CD4-positive, alpha-beta T cell treated with Interleukin-21 for 1 hour (primary cell): ENCODE results near the gene ZCCHC7.
"Not testable (repeated sequence)": the region's sequence is repeated elsewhere in the genome, so short reads cannot be mapped to it uniquely, and the experiment has no call there.

Experiments used
- DNase-seq: peaks from one replicate; pipeline ENCODE4 v3.0.0-alpha.2; 2020

Gene ZCCHC7

GRCh38 chr9:37179576-37179975 lies 59.2 kb downstream of the ZCCHC7 start:
- DNase-seq, result no peak

GRCh38 chr9:37180138-37180537 lies 59.8 kb downstream of the ZCCHC7 start:
- DNase-seq, result no peak

- no peak for DNase-seq
Observed at GRCh38 chr9:37182718-37183117, 62.3 kb downstream of the ZCCHC7 start.

- DNase-seq, result no peak
Observed at GRCh38 chr9:37184905-37185867, 64.8 kb downstream of the ZCCHC7 start.

GRCh38 chr9:37187292-37187691 lies 66.9 kb downstream of the ZCCHC7 start:
- no peak for DNase-seq

DNA sequence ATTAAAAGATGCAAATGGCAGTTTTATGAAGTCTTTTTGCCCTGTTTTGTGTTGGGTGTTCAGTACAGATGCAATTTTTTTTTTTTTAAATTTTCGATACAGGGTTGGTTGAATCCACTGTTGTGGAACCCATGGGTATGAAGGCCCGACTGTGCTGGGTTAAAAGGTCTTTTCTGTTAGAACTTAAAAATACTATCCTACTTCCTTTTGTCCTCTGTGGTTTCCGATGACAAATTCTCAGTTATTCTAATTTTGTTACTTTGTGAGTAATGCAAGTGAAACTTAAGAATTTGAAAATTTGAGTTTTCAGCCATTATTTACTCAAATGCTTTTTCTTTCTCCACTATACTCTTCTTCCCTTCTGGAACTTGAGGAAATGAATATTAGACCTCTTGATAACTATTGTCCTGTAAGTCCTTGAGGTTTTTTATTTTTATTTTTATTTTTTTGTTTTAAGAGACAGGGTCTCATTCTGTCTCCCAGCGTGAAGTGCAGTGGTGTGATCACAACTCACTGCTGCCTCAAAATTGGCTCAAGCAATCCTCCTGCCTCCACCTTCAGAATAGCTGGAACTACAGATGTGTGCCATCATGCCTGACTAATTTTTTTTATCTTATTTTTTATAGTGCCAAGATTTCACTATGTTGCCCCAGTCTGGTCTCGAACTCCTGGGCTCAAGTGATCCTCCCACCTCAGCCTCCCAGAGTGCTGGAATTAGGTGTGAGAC lies 67.5 kb downstream of the ZCCHC7 start:
- DNase-seq, result peak; percentile 20

DNA sequence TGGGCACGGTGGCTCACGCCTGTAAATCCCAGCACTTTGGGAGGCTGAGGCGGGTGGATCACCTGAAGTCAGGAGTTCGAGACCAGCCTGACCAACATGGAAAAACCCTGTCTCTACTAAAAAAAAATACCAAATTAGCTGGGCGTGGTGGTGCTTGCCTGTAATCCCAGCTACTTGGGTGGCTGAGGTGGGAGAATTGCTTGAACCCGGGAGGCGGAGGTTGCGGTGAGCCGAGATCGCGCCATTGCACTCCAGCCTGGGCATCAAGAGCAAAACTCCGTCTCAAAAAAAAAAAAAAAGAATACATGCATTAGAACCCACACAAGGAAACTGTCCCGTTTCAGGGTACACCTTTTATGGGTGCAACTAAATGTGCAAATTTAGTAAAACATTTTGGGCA lies 70.4 kb downstream of the ZCCHC7 start:
- not testable (repeated sequence) for DNase-seq

- no peak for DNase-seq
Observed at GRCh38 chr9:37191403-37192089, 71.2 kb downstream of the ZCCHC7 start.

DNA sequence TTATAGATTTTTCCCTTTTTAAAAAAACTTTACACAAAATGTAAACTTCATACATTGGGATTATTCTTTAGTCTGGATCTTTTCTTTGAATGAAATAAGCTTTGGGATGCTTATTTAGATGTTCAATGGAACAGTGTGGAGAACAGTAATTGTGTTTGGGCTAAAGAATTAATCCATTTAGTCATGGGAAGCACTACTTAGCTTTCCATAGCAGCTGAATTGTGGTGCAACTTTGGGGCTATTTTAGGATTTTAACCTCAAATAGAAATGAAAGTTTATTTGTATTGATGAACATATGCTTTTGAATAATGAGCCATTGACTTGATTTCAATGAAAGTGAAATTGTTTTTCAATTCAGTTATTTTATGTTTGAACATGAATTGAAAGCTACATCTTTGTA lies 72.4 kb downstream of the ZCCHC7 start:
- DNase-seq, result no peak

GRCh38 chr9:37197158-37198038 lies 77.0 kb downstream of the ZCCHC7 start:
- DNase-seq, result no peak

GRCh38 chr9:37198039-37198729 lies 77.8 kb downstream of the ZCCHC7 start:
- no peak for DNase-seq

- no peak for DNase-seq
Observed at GRCh38 chr9:37198831-37199230, 78.5 kb downstream of the ZCCHC7 start.

DNA sequence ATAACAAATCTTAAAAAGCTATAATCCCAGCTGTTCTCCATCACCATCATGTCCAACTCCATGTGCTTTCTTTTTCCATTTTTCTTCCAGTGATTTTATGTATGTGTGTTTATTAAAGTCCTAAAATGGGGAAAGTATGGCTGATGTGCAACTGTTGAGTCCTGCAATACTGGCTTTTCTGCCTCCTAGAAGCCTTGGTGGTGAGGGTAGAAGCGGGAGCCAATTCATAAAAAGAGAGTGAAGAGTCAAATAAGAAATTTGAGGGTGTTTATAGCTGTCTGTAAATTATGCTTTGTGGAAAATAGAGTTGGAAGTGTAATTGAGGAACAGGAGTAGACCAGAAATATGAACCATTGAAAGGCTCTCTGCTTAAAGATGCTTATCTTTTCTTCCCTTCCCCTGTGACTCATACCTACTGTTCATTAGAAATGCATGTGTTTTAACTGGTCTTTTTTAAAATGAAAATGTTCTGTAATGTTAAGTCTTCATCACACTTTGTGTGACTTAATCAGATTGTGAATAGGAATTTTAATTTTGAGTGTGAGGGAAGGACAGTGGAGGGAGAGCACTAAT lies 80.1 kb downstream of the ZCCHC7 start:
- DNase-seq, result no peak

DNA sequence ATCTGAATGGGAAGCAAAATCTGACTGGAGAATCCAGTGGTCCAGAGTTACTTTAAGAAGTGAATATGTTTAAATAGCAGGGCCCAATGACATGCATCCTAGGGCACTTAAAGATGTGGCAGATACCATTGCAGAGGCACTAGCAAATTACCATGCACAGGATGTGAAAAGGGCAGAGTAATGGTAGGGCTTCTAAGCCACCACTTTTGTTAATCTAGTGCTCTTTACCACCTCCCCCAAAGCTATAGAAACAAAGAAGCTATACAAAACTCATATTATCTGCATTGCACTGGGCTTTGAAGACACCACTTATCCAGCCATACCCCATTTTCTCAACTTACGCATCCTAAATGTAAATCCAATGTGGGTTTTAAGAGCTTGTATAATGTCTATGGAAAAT lies 81.2 kb downstream of the ZCCHC7 start:
- no peak for DNase-seq

- DNase-seq, result no peak
Observed at GRCh38 chr9:37202091-37202490, 81.7 kb downstream of the ZCCHC7 start.

GRCh38 chr9:37203456-37203855 lies 83.1 kb downstream of the ZCCHC7 start:
- DNase-seq, result not testable (repeated sequence)

DNA sequence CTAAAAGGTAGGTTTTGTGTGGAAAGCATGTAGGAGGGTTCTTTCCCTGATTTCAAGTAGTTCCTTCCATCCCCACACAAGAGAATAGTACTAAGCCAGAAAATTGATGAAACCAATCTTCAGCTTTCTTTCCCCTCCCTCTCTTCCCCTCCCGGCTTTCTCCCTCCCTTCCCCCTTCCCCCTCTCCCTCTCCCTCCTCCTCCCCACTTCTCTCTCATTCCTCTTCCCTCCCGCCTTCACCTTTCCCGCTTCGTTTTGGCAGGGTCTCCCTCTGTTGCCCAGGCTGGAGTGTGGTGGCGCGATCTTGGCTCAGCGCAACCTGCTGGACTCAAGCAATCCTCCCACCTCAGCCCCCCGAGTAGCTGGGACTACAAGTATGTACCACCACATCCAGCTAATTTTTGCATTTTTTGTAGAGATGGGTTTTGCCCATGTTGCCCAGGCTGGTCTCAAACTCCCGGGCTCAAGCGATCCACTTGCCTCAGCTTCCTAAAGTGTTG lies 85.8 kb downstream of the ZCCHC7 start:
- DNase-seq, result no peak

GRCh38 chr9:37209431-37210386 lies 89.3 kb downstream of the ZCCHC7 start:
- no peak for DNase-seq

GRCh38 chr9:37210737-37211523 lies 90.6 kb downstream of the ZCCHC7 start:
- no peak for DNase-seq
